GM19452 (cell line): Measurements from ENCODE around the gene CD6.

Source experiments
- ATAC-seq: cut with Tn5 transposase; IDR thresholded peaks from one replicate; pipeline ENCODE4 v1.9.1; 2021; ENCODE audit not compliant: unreplicated experiment

CD6 gene

DNA sequence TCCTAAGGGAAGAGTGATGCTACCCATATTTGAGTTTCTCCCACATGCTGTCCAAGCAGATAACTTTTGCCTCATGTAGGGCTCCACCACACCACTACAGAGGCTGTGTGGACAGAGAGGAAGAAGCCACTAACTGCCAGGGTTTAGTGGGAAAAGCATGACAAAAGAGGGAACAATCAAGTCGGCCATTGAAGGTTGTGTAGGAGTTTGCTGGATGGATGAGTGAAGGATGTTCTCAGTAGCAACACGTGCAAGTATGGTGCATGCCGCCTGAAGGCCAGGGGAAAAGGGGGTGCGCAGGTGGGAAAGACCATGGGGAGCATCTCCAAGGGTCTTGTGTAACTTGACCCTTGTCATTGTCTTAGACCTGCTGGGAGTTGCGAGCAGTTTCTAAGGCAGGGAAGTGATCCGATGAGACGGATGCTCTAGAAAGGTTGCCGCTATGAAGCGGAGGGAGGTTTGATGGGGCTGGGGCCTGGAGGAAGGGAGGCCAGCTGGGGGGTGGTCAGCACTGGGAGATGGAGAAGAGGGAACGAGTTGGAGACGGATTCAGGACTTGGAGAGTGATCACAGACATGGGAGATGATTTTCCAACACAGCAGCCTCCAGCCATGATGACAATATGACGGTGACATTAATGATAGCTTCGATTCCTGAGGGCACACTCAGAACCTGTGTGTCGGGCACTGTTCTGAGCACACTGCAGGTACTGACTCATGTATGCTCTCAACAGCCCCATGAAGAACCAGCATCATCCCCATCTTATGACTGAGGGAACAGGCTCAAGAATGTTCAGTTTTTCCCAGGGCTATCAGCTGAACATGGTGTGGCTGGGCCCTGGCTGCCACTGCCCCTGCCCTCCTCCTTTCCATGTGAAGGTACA lies 53.7 kb downstream of the CD6 start:
- ATAC-seq: no peak

- no peak for ATAC-seq
Measured at GRCh38 chr11:61025821-61026120, 54.3 kb downstream of the CD6 start.

DNA sequence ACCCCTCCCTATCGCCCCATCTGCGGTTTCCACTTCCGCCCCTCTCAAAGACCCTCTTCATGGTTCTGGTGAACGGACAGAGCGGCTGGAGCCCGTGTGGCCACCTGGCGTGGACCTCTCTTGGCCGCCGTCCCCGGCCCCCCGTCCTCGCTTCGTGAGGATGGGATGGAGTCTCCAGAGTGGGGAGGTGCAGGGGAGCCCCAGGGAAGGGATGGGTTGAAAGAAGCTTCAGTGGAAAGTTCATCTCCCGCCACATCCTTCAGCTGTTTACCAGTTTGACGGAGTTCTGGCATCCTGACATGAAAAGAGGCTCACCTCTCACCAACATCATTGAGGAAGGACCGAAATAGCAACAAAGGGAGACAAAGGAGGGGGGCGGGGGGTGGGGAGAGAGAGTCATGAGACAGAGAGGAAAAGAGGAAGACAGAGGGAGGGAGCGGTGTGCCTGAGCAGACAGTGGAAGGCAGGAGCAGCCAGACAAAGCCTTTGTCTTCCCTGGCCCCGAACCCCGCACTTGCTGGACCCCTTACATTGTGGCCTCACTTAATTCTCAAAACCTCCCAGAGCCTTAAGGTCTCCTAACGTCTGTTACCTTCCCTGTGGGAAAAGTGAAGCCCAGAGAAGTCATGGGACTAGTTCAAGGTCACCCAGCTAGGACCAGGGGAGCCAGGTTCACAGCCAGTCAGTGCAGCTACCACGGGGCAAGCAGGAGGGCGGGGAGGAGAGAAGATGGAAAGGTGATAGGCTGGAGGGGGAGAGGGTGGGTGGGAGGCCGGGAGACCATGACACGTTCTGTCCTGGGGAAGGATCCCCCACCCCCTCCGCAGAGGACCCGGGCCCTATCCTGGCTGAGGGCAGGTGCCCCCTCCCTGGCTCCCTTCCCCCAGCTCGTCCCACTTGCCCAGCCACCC lies 54.9 kb downstream of the CD6 start:
- ATAC-seq: no peak

DNA sequence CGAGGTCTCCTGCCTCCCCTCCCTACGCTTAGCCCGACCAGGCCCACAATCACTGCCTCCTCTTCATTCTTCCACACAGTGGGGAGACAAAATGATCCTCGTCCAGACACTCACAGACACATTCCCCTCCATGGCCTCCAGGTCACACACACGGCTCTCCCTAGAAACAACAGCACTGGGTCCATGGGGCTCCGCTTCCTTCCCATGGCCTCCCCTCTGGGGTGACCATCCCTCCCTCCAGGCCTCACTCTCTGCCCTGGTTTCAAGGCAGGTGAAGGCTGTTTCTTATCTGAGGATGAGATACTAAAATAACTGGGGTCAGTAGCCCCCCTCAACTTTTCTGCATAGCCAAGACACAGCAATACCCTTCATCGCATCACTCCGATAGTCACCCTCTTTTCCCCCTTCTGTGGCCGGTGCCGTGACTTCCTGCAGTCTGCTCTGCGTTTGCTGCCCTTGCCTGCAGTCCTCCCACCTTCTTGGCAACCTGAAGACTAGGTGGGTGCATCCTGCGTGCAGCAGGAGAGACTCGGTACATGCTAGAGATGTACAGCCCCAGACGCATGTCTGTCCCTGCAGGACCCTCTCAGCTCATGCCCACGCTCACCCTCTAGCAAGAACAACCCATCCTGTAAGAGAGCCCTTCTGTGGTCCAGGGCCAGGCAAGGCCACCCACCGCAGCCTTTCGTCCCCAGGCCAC lies 55.8 kb downstream of the CD6 start:
- no peak for ATAC-seq

GRCh38 chr11:61028135-61028729 lies 56.8 kb downstream of the CD6 start:
- peak; percentile 73 for ATAC-seq

DNA sequence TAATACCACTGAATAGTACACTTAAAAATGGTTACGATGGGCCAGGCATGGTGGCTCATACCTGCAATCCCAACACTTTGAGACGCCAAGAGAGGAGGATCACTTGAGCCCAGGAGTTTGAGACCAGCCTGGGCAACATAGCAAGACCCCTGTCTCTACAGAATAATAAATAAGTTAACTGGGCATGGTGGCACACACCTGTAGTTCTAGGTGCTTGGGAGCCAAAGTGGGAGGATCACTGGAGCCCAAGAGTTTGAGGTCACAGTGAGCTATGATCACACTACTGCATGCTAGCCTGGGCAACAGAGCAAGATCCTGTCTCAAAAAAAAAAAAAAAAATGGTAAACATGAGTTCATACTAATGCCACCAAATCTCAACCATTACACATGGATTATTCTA lies 61.3 kb downstream of the CD6 start:
- ATAC-seq: no peak

DNA sequence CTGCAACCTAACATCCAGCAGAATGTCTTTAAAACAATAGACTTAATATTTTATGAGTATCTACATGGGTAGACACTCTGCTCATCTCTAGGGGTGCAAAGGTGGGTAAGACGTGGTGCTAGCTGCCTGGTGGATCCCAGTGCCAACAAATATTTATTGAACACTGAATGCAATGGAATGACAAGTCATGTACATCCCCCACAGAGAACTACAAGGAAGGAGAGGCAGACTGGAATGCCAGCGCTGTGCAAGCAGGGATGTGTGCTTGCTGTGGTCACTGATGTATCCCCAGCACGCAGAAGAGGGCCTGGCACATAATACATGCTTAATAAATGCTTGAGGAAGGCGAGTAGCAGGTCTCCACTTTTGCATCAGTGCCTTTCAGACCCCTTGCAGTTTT lies 61.9 kb downstream of the CD6 start:
- no peak for ATAC-seq

GRCh38 chr11:61034111-61034510 lies 62.6 kb downstream of the CD6 start:
- no peak for ATAC-seq

DNA sequence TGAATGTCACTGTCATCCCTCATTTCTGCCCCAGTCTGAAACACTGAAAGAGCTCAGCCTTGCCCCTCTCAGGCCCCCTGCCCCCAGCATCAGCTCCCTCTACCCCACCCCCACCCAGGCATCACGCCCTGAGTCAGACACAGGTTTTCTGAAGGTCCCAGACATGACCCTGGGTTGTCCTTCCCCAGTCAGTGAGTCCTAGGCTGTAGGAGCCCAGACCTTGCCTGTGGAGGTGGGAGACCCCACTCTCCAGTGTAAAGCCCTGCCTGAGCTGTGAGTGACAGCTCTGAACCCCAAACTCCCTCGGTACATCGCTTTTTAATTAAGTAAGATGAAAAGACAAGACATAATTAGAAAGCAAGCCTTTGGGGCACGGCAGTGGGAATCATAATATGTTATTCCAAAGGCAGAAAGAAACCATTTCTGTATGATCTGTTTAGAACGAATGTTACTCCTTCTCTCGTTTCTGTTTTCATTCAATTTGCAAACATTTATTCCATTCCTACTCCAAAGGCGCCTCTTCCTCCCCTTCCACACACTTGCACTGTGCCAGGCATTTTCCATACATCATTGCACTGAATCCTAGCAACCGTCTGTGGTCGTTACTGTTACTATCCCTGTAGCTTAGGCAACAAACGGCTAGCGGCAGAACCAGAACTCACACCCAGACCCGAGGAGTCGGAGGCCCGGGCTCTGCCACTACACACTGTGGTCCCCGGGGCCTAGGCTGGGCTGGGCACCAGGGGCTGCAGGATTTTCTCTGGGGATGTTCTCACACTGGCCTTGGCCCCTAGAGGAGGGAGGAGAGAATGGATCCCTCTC lies 63.4 kb downstream of the CD6 start:
- no peak for ATAC-seq

- no peak for ATAC-seq
Measured at GRCh38 chr11:61035526-61035835, 64.0 kb downstream of the CD6 start.

GRCh38 chr11:61037441-61038093 lies 66.1 kb downstream of the CD6 start:
- no peak for ATAC-seq

GRCh38 chr11:61039916-61040315 lies 68.4 kb downstream of the CD6 start:
- no peak for ATAC-seq

GRCh38 chr11:61041755-61042518 lies 70.5 kb downstream of the CD6 start:
- ATAC-seq: peak; percentile 69

DNA sequence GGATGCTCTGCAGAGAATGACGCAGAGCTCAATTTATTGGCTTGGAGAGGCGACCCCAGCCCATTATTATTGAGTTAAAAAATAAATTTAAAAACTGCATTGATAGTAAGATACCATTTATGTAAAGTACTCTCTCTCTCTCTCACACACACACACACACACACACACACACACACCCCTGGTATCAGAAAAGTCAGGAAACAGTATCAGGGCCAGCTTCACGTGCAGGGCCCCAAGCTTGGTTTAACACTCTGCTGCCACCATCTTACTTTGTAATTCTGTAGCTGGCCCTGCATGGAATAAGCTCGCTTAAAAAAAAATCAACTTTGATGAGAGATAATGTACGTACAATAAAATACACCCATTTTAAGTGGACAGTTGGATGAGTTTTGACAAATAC lies 71.1 kb downstream of the CD6 start:
- ATAC-seq: no peak

DNA sequence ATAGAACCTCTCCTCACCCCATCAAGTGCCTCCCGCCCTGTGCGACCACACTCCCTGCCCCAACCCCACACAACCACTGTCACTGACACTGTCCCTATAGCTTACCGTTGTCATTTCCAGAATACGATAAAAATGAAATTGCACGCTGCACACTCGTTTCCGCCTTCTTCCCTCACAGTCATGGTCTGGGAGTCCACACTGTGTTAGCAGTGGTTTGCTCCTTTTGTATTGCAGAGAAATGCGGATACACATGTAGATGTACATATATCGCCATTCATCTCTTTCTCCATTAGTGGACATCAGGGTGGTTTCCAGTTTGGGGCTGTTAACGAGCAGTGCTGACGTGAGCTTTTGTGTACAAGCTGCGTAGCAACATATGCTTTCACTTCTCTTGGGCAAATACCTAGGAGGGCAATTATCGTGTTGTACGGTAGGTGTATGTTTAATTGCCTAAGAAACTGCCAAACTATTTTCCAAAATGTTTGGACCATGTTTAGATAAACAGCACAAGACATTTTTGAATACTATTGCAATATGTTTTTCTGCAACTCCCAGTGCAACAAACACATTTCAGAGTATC lies 71.6 kb downstream of the CD6 start:
- ATAC-seq: no peak

DNA sequence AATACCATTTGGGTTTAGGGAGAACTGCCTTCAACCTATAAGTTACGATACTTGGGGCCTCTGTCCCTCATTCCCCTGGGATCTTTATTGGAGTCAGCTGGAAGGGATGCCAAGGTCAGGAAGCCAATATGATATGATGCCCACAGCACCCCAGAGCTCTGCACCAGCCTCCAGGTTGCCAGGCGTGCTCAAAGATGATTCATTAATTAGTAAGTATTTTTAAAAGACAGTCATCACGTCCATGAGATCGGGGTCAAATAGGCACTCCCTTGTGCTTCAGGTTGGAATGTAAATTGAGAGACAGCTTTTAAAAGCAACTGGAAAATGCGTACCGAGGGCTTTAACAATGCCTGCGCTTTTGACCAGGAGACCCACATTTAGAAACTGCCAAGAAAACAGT lies 73.8 kb downstream of the CD6 start:
- no peak for ATAC-seq

- ATAC-seq: no peak
Measured at GRCh38 chr11:61046833-61047232, 75.4 kb downstream of the CD6 start.

GRCh38 chr11:61048368-61049062 lies 77.0 kb downstream of the CD6 start:
- ATAC-seq: no peak

DNA sequence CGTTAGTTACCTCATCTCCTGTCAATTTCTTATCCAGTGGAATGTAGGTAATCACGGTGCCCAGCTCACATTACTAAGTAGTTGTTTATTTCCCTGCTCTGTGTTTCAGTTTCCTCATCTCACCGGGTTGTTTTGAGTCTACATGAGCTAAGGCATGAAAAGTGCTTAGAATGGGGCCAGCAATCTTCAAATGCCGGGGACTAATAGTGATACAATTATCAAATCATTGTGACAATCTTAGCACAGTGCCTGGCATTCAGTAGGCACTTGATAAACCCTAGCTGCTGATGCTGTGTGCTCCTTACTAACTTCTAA lies 77.5 kb downstream of the CD6 start:
- no peak for ATAC-seq
